DND-41 (cell line): ENCODE data around the gene SYTL4.

ENCODE experiments used
- ATAC-seq: fragments of 200-7000 bp; cut with Tn5 transposase; 3 replicates; pipeline ENCODE4 v1.9.1; 2021; ENCODE audit warnings: low read depth; ENCODE audit not compliant: insufficient read depth
- DNase-seq: peaks from one replicate; pipeline ENCODE4 v3.0.0-alpha.2; 2020
- H2AFZ ChIP-seq: 2 replicates; pipeline ENCODE4 v1.6.0; 2012; ENCODE audit warnings: low read depth, low read length
- H3K27ac ChIP-seq: 2 replicates; pipeline ENCODE4 v1.5.1; 2012; ENCODE audit warnings: low read length, inconsistent platforms
- H3K27me3 ChIP-seq: fragments of 200-600 bp; sonication (generic); 2 replicates; pipeline ENCODE4 v1.6.0; 2012; ENCODE audit warnings: low read length, mild to moderate bottlenecking, inconsistent platforms; ENCODE audit not compliant: insufficient read depth, poor library complexity
- H3K36me3 ChIP-seq: 2 replicates; pipeline ENCODE4 v1.5.1; 2012; ENCODE audit warnings: low read length, inconsistent platforms; ENCODE audit not compliant: insufficient read depth
- H3K4me1 ChIP-seq: 2 replicates; pipeline ENCODE4 v1.5.1; 2012; ENCODE audit warnings: mild to moderate bottlenecking, low read length; ENCODE audit not compliant: insufficient read depth
- H3K4me2 ChIP-seq: 2 replicates; pipeline ENCODE4 v1.6.0; 2012; ENCODE audit warnings: mild to moderate bottlenecking, moderate library complexity, low read length, inconsistent platforms; ENCODE audit not compliant: insufficient read depth
- H3K4me3 ChIP-seq, 2 experiments: fragments of 200-600 bp in 1 of 2; shearing (Covaris generic) in 1 of 2; 2 replicates each; pipeline ENCODE4 v1.5.1; 2012 to 2016; ENCODE audit warnings: inconsistent platforms in 2 of 2, low read length in 2 of 2, mild to moderate bottlenecking in 2 of 2, low read depth in 1 of 2, moderate library complexity in 1 of 2
- H3K79me2 ChIP-seq: 2 replicates; pipeline ENCODE4 v1.6.0; 2012; ENCODE audit warnings: low read length, inconsistent platforms; ENCODE audit not compliant: insufficient read depth
- H3K9ac ChIP-seq: 2 replicates; pipeline ENCODE4 v1.6.0; 2012; ENCODE audit warnings: low read depth, mild to moderate bottlenecking, inconsistent platforms, low read length, moderate library complexity
- H3K9me3 ChIP-seq: 2 replicates; pipeline ENCODE4 v1.5.1; 2012; ENCODE audit warnings: low read length, moderate library complexity, mild to moderate bottlenecking, inconsistent platforms; ENCODE audit not compliant: insufficient read depth, severe bottlenecking
- H4K20me1 ChIP-seq: 2 replicates; pipeline ENCODE4 v1.6.0; 2012; ENCODE audit warnings: low read length; ENCODE audit not compliant: insufficient read depth
- CTCF ChIP-seq: IDR thresholded peaks from 2 replicates; pipeline ENCODE4 v1.5.1; 2012; ENCODE audit warnings: borderline replicate concordance, low read length, moderate library complexity, mild to moderate bottlenecking; ENCODE audit not compliant: poor library complexity, severe bottlenecking; ENCODE audit errors: extremely low read depth
- EZH2 ChIP-seq: IDR thresholded peaks from 3 replicates; pipeline ENCODE4 v1.6.1; 2012; ENCODE audit warnings: borderline replicate concordance, low read depth, mild to moderate bottlenecking, moderate library complexity, low read length, inconsistent platforms; ENCODE audit not compliant: severe bottlenecking

Gene SYTL4

GRCh38 chrX:100643212-100643611, 88.7 kb downstream of the SYTL4 start:
- Histone ChIP-seq H3K27ac (no peak overlapping the region), H3K9ac (no peak overlapping the region), H3K4me1 (no peaks in the 10 kb centered on the region), H2AFZ (no peak overlapping the region), H3K9me3 (no peaks in the 10 kb centered on the region), H4K20me1 (no peaks in the 10 kb centered on the region), H3K4me2 (no peak overlapping the region), H3K27me3 (no peaks in the 10 kb centered on the region), H3K79me2 (no peaks in the 10 kb centered on the region), H3K36me3 (no peaks in the 10 kb centered on the region), H3K4me3 (no peak overlapping the region)
- DNase-seq = no peak
- TF ChIP-seq CTCF = no peak
- TF ChIP-seq EZH2 = no peak
- no peak for ATAC-seq

GRCh38 chrX:100642290-100642689, 89.6 kb downstream of the SYTL4 start:
- no peaks in the 10 kb centered on the region for H3K9me3 ChIP-seq
- ATAC-seq = no peak
- H3K4me1 ChIP-seq = no peaks in the 10 kb centered on the region
- no peaks in the 10 kb centered on the region for H3K27me3 ChIP-seq
- no peak overlapping the region for H3K27ac ChIP-seq
- TF ChIP-seq CTCF = no peak
- no peak for TF ChIP-seq EZH2
- H3K36me3 ChIP-seq = no peaks in the 10 kb centered on the region
- H2AFZ ChIP-seq = no peak overlapping the region
- H3K4me2 ChIP-seq = no peak overlapping the region
- no peak for DNase-seq
- H4K20me1 ChIP-seq = no peaks in the 10 kb centered on the region
- H3K4me3 ChIP-seq = no peak overlapping the region
- H3K79me2 ChIP-seq = no peaks in the 10 kb centered on the region
- H3K9ac ChIP-seq = no peak overlapping the region

GRCh38 chrX:100636321-100636991, 95.5 kb downstream of the SYTL4 start, which contains the start of gene TSPAN6:
Gene TSPAN6 (minus strand): TSS chrX:100636806. CDS start chrX:100636694, 112 bp downstream.
- no peak within 1 kb of the TSS for H3K9ac ChIP-seq
- no peaks in the 10 kb centered on the region for H4K20me1 ChIP-seq
- DNase-seq (no peak), ATAC-seq (no peak)
- no peaks in the 10 kb centered on the region for H3K36me3 ChIP-seq
- no peaks in the 10 kb centered on the region for H3K79me2 ChIP-seq
- H3K4me2 ChIP-seq = no peak within 1 kb of the TSS
- H3K27me3 ChIP-seq = no peaks in the 10 kb centered on the region
- H3K27ac ChIP-seq = no peak within 1 kb of the TSS
- no peaks in the 10 kb centered on the region for H3K9me3 ChIP-seq
- H3K4me1 ChIP-seq = no peaks in the 10 kb centered on the region
- no peak within 1 kb of the TSS for H2AFZ ChIP-seq
- no peak for TF ChIP-seq CTCF
- TF ChIP-seq EZH2 = no peak
- H3K4me3 ChIP-seq = no peak within 1 kb of the TSS
